ENCODE data around the gene NF1. TPM values are rescaled to one million over a fixed set of nuclear protein-coding genes. Genes with fewer than 3 reads are reported as not detected.
A peak's percentile ranks its signal among the peaks of the same experiment; 100 is the strongest.

NF1 gene
- total RNA-seq, 1 donor from 2014 or later: 36.8 TPM

DNA sequence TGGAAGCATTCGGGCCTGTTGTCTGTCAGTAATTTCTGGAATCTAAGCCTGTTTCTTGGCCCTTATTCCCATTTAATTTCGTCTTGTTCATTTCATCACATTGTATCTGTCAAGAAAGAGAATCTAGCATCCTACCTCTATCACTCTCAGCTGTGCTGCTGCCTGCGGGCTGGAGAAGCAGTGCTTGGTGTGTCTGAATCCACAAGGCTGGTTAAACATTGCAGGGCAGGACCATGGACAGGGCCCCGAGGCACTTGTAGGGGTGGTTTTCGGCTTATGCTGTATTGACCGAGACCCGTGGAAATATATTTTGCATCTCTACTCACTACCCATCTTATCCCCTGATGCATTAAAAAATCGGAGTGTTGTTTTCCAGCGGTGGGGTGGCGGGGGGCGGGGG lies 299.8 kb downstream of the NF1 start:
- peaks cover 49% of the 10 kb centered on the region for H3K27me3 Mint-ChIP-seq (ENCODE audit: low read depth)
- H3K27ac Mint-ChIP-seq: no peak overlapping the region
- no peaks in the 10 kb centered on the region for H3K36me3 Mint-ChIP-seq (ENCODE audit: low read depth)
- DNase-seq (ENCODE audit: low spot score): peak; percentile 38
- H3K9me3 Mint-ChIP-seq: no peaks in the 10 kb centered on the region
- H3K4me1 Mint-ChIP-seq (ENCODE audit: low read depth): no peaks in the 10 kb centered on the region
- no peak overlapping the region for H3K4me3 Mint-ChIP-seq (ENCODE audit: low read depth)
- intact Hi-C loops (cut with micrococcal nuclease): no loop called here

DNA sequence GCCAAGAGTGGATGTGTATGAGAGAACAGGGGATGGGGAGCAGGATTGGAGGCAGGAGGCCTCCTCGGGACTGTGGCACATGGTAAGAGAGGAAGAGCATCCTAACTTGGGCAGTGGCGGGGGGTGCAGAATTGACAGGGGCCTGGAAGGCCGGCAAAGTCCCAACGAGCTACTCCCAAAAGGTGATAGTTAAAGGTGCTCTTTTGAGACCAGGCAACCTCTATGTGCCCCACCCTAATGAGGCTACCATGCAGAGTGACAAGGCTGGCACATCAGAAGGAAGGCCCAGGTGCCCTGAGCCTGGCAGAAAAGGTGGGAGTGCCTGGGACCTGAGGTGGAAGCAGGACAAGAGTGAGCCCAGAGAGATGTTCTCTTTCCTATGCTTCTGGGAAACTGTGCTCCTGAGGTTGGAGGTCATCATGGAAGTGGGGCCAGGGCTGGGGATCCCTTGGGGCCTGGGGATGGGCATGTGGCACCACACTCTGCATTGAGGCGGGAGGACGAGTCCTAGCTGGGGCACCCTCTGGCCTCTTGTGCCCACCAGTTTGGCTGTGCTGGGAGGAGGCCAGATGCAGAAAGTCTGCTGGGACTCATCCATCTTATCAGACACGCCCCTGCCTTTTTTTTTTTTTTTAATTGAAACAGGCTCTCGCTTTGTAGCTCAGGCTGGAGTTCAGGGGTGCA lies 302.6 kb downstream of the NF1 start:
- Mint-ChIP-seq H3K36me3 (ENCODE audit: low read depth) (no peaks in the 10 kb centered on the region), H3K27me3 (ENCODE audit: low read depth) (peaks cover 30% of the 10 kb centered on the region), H3K4me1 (ENCODE audit: low read depth) (no peaks in the 10 kb centered on the region), H3K9me3 (no peaks in the 10 kb centered on the region), H3K4me3 (ENCODE audit: low read depth) (no peak overlapping the region), H3K27ac (no peak overlapping the region)
- intact Hi-C loops (cut with micrococcal nuclease): no loop called here
- DNase-seq (ENCODE audit: low spot score): no peak

DNA sequence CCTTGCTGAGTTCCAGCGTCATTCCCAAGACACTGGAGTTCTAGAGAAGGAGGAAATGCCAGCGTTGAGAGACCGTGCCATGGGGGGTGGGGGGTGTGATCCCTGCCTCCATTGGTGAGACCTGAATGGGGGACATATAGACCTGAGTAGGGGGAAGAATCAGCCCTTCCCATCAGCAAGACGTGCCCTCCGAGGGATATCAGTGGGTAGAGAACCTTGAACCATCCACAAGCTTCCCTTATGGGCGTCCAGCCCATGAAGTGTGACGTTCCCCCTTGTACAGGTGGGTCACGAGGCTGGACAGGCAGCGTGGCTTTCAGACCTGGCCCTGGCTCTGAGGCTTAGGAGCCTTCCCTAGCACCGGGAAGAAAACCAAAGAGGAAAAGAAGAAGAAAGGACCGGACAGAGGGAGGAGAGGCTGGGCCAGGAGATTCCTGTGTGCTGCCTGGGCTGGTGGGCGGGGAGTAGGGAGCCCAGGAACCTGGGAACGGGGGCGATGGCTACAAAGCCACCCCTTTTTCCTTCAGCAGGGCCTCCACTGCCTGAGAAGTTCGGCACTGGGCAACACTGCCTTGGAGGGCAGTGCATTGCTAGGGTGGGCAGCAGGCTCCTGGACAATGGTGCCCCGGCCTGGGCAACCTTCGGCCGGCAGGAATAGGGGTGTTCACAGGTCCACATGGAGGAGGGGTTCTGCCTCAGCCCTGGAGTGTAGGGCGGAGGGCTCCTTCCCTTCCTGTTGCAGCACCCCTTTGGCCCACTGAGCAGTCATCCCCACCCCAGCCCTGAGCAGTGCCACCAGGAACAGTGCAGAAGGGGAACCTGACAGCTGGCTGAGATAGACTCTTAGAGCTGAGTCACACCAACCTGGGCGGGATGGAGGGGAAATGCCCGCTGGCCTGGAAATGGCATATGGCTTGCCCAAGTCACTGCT lies 303.9 kb downstream of the NF1 start:
- H3K4me1 Mint-ChIP-seq (ENCODE audit: low read depth): no peaks in the 10 kb centered on the region
- H3K36me3 Mint-ChIP-seq (ENCODE audit: low read depth): no peaks in the 10 kb centered on the region
- H3K27me3 Mint-ChIP-seq (ENCODE audit: low read depth): peaks cover 18% of the 10 kb centered on the region
- H3K9me3 Mint-ChIP-seq: no peaks in the 10 kb centered on the region
- H3K4me3 Mint-ChIP-seq (ENCODE audit: low read depth): no peak overlapping the region
- intact Hi-C loops (cut with micrococcal nuclease): no loop called here
- H3K27ac Mint-ChIP-seq: no peak overlapping the region
- no peak for DNase-seq (ENCODE audit: low spot score)

DNA sequence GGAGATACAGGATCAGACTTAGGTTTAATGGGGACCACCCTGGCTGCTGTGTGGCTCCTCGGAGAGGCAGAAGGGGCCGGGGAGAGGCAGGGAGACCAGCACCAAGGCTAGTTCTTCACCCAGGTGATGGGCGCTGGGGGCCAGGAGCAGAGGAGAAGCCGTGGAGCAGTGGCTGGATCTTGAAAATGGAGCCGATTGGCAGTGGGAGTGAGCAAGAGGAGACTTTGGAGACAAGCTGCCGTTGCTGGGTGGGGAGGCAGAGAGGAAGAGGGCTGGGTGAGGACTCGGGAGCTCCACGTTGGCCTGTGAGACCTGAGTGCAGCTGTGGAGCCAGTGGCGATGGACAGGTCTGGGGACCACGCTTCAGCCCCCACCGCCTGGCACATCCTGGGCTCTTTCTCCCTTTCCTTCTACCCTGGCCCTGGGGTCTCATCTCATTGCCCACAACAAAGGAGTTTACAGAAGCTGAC lies 305.7 kb downstream of the NF1 start:
- intact Hi-C loops (cut with micrococcal nuclease): no loop called here
- DNase-seq (ENCODE audit: low spot score): no peak
- no peak overlapping the region for H3K27ac Mint-ChIP-seq
- no peak overlapping the region for H3K4me3 Mint-ChIP-seq (ENCODE audit: low read depth)
- H3K36me3 Mint-ChIP-seq (ENCODE audit: low read depth): no peaks in the 10 kb centered on the region
- H3K4me1 Mint-ChIP-seq (ENCODE audit: low read depth): no peaks in the 10 kb centered on the region
- H3K27me3 Mint-ChIP-seq (ENCODE audit: low read depth): peaks cover 6% of the 10 kb centered on the region
- H3K9me3 Mint-ChIP-seq: no peaks in the 10 kb centered on the region

DNA sequence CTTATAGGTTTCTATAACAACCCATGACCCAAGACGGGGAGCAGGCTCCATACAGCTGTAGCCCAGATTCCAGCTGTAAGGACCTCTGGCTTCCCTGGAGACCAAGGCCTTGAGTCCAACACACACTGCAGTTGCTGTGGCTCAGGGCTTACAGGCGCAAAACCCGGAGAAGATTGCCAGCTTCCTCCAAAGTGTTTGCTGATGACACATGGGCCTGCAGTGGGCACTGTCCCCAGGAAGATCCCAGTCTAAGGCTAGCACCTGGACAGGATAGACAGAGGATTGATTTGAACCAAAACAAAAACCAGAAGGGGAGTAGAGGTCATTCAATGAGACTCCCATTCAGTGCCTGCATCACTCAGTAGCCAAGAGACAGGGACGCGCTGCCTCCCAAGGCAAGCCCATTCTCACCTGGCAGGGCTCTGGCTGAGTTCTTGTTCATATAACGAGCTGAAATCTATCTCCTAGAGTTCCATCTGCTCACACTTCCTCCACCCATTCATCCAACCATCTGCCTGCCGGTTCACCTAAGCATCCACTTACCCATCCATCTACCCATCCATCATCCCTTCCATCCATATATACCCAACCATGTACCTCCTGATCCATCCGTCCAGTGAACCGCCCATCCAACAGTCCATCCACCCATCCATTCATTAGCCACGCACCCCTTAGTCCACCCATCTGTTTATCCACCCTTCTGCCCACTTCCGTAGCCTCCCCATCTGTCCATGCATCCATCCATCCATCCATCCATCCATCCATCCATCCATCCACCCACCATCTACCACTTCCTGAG lies 306.9 kb downstream of the NF1 start:
- H3K4me1 Mint-ChIP-seq (ENCODE audit: low read depth): no peaks in the 10 kb centered on the region
- H3K4me3 Mint-ChIP-seq (ENCODE audit: low read depth): no peak overlapping the region
- H3K36me3 Mint-ChIP-seq (ENCODE audit: low read depth): no peaks in the 10 kb centered on the region
- intact Hi-C loops (cut with micrococcal nuclease): no loop called here
- no peak for DNase-seq (ENCODE audit: low spot score)
- no peaks in the 10 kb centered on the region for H3K9me3 Mint-ChIP-seq
- no peak overlapping the region for H3K27ac Mint-ChIP-seq
- H3K27me3 Mint-ChIP-seq (ENCODE audit: low read depth): peaks cover 4% of the 10 kb centered on the region

DNA sequence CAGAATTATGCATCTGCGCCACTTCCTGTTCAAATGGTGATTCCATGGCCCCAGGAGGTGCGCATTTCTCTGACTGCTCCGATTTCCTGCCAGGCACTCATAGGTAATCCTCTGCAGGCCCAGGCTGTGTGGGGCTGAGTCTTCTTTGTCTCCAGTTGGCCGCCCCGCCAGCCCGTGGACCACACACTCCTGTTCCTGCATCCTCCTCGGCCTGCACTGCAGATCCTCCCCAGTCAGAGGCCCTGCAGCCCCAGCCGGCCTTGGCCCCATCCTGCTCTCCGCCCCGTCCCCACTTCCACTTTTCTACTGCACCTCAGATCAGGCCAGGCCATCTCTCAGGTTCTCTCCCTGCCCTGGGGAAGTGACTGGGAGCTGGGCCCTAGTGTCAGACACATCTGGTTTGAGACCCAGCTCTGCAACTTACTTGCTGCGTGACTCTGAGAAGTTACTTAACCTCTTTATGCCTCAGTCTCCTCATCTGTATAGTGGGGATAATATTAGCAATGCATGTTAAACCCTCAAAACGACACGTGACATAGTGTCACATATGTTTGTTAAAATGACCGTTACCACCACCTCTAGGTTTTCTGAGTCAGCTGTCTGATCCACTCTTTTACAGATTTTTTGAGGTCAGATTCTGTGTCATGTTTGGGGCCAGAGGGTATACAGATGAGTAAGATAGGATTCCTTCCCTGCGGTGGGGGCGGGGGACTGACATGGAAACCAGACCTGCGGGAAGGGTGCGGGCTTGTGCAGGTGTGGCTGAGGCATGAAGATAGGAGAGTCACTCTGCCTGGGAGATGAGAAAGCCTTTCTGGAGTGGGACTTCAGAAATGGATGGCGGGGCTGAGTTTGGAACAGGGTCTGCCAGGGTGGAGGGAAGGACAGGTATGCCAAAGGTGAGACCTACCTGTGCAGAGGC lies 309.5 kb downstream of the NF1 start:
- Mint-ChIP-seq H3K4me1 (ENCODE audit: low read depth) (no peaks in the 10 kb centered on the region), H3K27ac (no peak overlapping the region), H3K27me3 (ENCODE audit: low read depth) (peaks cover 16% of the 10 kb centered on the region), H3K9me3 (no peaks in the 10 kb centered on the region), H3K4me3 (ENCODE audit: low read depth) (no peak overlapping the region), H3K36me3 (ENCODE audit: low read depth) (no peaks in the 10 kb centered on the region)
- DNase-seq (ENCODE audit: low spot score): no peak
- intact Hi-C loops (cut with micrococcal nuclease): no loop called here

DNA sequence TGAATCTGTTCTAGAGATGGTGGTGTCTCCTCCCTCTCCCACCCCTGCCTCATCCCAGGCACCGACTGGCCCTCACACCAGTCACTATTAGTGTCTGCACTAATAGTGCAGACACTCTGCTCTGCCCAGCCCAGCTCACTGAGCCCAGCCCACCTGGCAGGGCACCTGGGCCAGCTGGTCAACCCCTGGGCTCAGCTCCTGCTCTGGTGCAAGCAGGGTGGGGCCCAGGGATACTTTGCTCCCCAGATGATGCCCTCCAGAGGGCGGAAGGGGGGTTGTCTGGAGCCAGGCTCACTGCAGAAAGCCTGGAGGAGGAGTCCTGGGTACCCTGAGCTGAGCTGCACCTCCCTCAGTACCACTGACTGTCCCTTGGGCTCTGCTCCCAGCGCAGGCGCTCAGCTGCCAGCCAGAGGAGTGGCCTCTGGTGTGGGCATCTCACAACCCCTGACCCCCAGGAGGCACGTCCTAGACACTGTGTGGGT lies 311.2 kb downstream of the NF1 start:
- no peak overlapping the region for H3K27ac Mint-ChIP-seq
- H3K36me3 Mint-ChIP-seq (ENCODE audit: low read depth): no peaks in the 10 kb centered on the region
- no peak overlapping the region for H3K4me3 Mint-ChIP-seq (ENCODE audit: low read depth)
- H3K9me3 Mint-ChIP-seq: no peaks in the 10 kb centered on the region
- intact Hi-C loops (cut with micrococcal nuclease): no loop called here
- H3K27me3 Mint-ChIP-seq (ENCODE audit: low read depth): peaks cover 16% of the 10 kb centered on the region
- DNase-seq (ENCODE audit: low spot score): no peak
- no peaks in the 10 kb centered on the region for H3K4me1 Mint-ChIP-seq (ENCODE audit: low read depth)

DNA sequence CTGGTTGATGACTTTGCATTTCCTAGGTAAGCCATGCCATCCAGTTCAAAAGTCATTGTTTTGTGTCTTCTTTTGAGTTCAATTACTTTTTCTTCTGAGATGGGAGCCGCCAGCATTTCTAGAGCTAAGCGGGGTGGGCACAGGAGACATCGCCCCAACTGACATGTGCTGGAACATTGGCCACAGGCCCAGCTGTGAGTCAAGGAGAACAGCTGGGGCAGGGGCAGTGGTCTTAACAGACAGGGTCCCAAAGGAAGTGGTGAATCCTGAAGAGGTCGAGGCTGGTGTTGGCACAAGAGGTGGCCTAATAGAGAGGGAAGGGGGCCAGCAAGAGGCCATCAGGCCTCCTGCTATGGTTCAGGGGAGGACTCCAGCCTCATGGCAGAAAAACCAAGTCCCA lies 313.8 kb downstream of the NF1 start:
- Mint-ChIP-seq H3K9me3 (no peaks in the 10 kb centered on the region), H3K27ac (no peak overlapping the region), H3K36me3 (ENCODE audit: low read depth) (no peaks in the 10 kb centered on the region), H3K4me1 (ENCODE audit: low read depth) (no peaks in the 10 kb centered on the region), H3K4me3 (ENCODE audit: low read depth) (no peak overlapping the region), H3K27me3 (ENCODE audit: low read depth) (peaks cover 16% of the 10 kb centered on the region)
- no peak for DNase-seq (ENCODE audit: low spot score)
- intact Hi-C loops (cut with micrococcal nuclease): no loop called here

DNA sequence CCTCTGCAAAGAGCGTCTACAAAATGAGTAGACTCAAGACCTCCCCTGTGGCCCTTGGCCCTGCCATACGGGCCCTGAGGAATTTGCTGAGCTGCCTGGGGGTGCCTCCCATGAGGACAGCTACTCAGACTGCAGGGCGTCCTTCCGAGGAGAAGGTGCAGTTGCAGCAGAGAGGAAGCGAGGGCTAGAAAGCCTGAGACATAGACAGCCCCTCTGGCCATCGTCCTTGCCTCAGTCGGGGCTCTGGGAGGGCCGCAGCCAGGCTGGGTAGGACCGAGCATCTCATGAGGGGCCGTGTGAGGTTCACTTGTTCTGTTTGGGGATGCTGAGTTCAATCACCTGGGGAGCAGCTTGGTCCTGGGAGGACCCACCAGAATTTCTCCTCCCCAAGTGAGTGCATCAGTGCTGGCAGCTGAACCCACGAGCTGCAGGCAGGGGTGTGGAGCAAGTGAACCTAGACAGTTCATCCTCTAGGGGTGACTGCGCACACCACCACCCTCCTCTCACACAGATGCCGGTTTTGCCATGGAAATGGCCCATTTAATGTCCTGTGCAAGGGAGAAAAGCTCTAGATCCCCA lies 317.0 kb downstream of the NF1 start:
- Mint-ChIP-seq H3K27ac (no peak overlapping the region), H3K9me3 (no peaks in the 10 kb centered on the region), H3K36me3 (ENCODE audit: low read depth) (no peaks in the 10 kb centered on the region), H3K4me1 (ENCODE audit: low read depth) (no peaks in the 10 kb centered on the region), H3K27me3 (ENCODE audit: low read depth) (peaks cover 11% of the 10 kb centered on the region), H3K4me3 (ENCODE audit: low read depth) (no peak overlapping the region)
- intact Hi-C loops (cut with micrococcal nuclease): no loop called here
- DNase-seq (ENCODE audit: low spot score): no peak

DNA sequence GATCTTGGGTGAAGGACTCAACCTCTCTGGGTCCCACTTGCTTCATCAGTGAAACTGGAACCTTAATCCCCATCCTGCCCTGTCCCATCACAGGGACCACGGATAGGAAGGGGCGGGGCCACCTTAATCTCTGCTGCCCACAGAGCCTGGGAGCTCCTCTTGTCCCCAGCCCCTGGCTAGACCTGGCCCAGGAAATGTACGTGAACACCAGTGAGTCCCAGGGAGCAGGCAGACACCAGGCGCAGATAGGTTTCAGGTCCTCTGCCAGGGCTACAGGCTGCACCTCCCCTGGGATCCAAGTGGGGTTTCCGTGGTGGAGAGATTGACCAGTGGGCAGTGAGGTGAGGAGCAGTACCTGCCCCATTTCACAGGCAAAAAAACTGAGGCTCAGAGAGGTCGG lies 317.7 kb downstream of the NF1 start:
- no peak for DNase-seq (ENCODE audit: low spot score)

DNA sequence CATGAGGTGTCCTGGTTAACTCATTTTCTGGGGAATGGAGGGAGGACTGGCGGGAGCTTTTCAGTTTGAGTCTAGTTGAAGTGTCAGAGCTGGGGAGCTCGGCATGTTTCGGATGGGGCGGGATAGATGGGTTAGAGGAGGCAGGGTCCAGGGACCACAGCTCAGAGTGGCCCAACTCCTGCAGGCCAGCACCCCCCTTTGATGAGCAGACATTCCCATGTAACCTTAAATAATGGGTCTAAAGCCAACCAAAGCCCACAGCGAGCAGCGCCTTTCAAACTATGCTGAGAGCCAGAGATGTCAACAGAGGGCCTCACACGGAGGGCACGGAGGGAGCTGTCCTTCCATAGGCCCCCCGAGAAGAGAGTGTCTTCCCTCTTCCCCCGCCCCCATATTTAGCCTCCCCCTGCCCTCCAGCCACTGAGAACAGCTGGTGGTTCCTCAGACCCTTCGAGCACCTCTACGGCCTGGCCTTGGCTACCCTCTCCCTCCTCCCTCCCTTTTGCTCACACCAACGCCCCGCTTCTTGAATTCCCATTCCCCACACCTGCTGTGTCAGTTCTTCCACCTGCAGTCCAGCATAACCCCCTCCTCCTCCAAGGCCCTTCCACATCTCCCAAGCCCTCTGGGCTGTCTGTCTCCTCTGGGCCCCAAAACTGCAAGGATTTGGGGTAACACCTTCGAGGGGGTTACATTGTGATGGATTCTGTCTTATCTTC lies 318.5 kb downstream of the NF1 start:
- Mint-ChIP-seq H3K4me1 (ENCODE audit: low read depth) (no peaks in the 10 kb centered on the region), H3K4me3 (ENCODE audit: low read depth) (no peak overlapping the region), H3K36me3 (ENCODE audit: low read depth) (no peaks in the 10 kb centered on the region), H3K9me3 (no peaks in the 10 kb centered on the region), H3K27me3 (ENCODE audit: low read depth) (peaks cover 6% of the 10 kb centered on the region), H3K27ac (no peak overlapping the region)
- DNase-seq (ENCODE audit: low spot score): no peak
- intact Hi-C loops (cut with micrococcal nuclease): no loop called here

More for the DNA sequence above, 317.7 kb downstream of the NF1 start:
- Mint-ChIP-seq H3K4me1 (ENCODE audit: low read depth) (no peaks in the 10 kb centered on the region), H3K36me3 (ENCODE audit: low read depth) (no peaks in the 10 kb centered on the region), H3K9me3 (no peaks in the 10 kb centered on the region), H3K27ac (no peak overlapping the region), H3K4me3 (ENCODE audit: low read depth) (no peak overlapping the region), H3K27me3 (ENCODE audit: low read depth) (peaks cover 8% of the 10 kb centered on the region)
- intact Hi-C loops (cut with micrococcal nuclease): no loop called here
